Measurements from ENCODE around the gene KLHL30.

KLHL30 gene

GRCh38 chr2:238141541-238142318 lies 3.3 kb downstream of the KLHL30 start:
- Histone ChIP-seq H3K4me3 (ENCODE audit: low read length in 2 of 2) (no peak overlapping the region), H3K9ac (ENCODE audit: low read depth in 1 of 2, low read length in 2 of 2) (peak overlapping the region in 1 of 2 donors; percentile 37)

GRCh38 chr2:238142382-238143205 lies 4.1 kb downstream of the KLHL30 start:
- no peak overlapping the region for H3K27ac ChIP-seq (ENCODE audit: low read depth in 2 of 2, low read length in 2 of 2)

More at GRCh38 chr2:238141541-238142318, 3.3 kb downstream of the KLHL30 start:
- peak overlapping the region in 1 of 2 donors; percentile 28 for H3K27ac ChIP-seq (ENCODE audit: low read depth in 2 of 2, low read length in 2 of 2)
- peaks cover 0 to 5% of the 10 kb centered on the region in 2 donors for H3K27me3 ChIP-seq (ENCODE audit: control insufficient read depth in 2 of 2, insufficient read depth in 2 of 2, low read length in 2 of 2)
- H3K4me1 ChIP-seq (ENCODE audit: control insufficient read depth in 2 of 2, insufficient read depth in 2 of 2, low read length in 2 of 2), result peaks cover 16 to 17% of the 10 kb centered on the region in 2 donors
- no peaks in the 10 kb centered on the region for H3K36me3 ChIP-seq (ENCODE audit: control insufficient read depth in 2 of 2, insufficient read depth in 2 of 2, low read length in 2 of 2)
- no peaks in the 10 kb centered on the region for H3K9me3 ChIP-seq (ENCODE audit: control insufficient read depth in 2 of 2, low read length in 2 of 2)

GRCh38 chr2:238143239-238143951 lies 4.9 kb downstream of the KLHL30 start:
- H3K9me3 ChIP-seq (ENCODE audit: control insufficient read depth in 2 of 2, low read length in 2 of 2), result no peaks in the 10 kb centered on the region
- no peak overlapping the region for H3K9ac ChIP-seq (ENCODE audit: low read depth in 1 of 2, low read length in 2 of 2)
- H3K4me3 ChIP-seq (ENCODE audit: low read length in 2 of 2), result no peak overlapping the region
- peaks cover 0 to 5% of the 10 kb centered on the region in 2 donors for H3K27me3 ChIP-seq (ENCODE audit: control insufficient read depth in 2 of 2, insufficient read depth in 2 of 2, low read length in 2 of 2)
- H3K4me1 ChIP-seq (ENCODE audit: control insufficient read depth in 2 of 2, insufficient read depth in 2 of 2, low read length in 2 of 2), result peaks cover 16 to 17% of the 10 kb centered on the region in 2 donors
- H3K36me3 ChIP-seq (ENCODE audit: control insufficient read depth in 2 of 2, insufficient read depth in 2 of 2, low read length in 2 of 2), result no peaks in the 10 kb centered on the region
- no peak overlapping the region for H3K27ac ChIP-seq (ENCODE audit: low read depth in 2 of 2, low read length in 2 of 2)

More at GRCh38 chr2:238142382-238143205, 4.1 kb downstream of the KLHL30 start:
- no peaks in the 10 kb centered on the region for H3K36me3 ChIP-seq (ENCODE audit: control insufficient read depth in 2 of 2, insufficient read depth in 2 of 2, low read length in 2 of 2)
- H3K4me1 ChIP-seq (ENCODE audit: control insufficient read depth in 2 of 2, insufficient read depth in 2 of 2, low read length in 2 of 2), result peaks cover 16 to 17% of the 10 kb centered on the region in 2 donors
- no peaks in the 10 kb centered on the region for H3K9me3 ChIP-seq (ENCODE audit: control insufficient read depth in 2 of 2, low read length in 2 of 2)
- H3K27me3 ChIP-seq (ENCODE audit: control insufficient read depth in 2 of 2, insufficient read depth in 2 of 2, low read length in 2 of 2), result peaks cover 0 to 5% of the 10 kb centered on the region in 2 donors
- no peak overlapping the region for H3K4me3 ChIP-seq (ENCODE audit: low read length in 2 of 2)
- peak overlapping the region in 1 of 2 donors; percentile 37 for H3K9ac ChIP-seq (ENCODE audit: low read depth in 1 of 2, low read length in 2 of 2)

GRCh38 chr2:238144262-238144661 lies 5.8 kb downstream of the KLHL30 start:
- peaks cover 16 to 17% of the 10 kb centered on the region in 2 donors for H3K4me1 ChIP-seq (ENCODE audit: control insufficient read depth in 2 of 2, insufficient read depth in 2 of 2, low read length in 2 of 2)
- H3K4me3 ChIP-seq (ENCODE audit: low read length in 2 of 2), result no peak overlapping the region
- no peak overlapping the region for H3K27ac ChIP-seq (ENCODE audit: low read depth in 2 of 2, low read length in 2 of 2)
- H3K27me3 ChIP-seq (ENCODE audit: control insufficient read depth in 2 of 2, insufficient read depth in 2 of 2, low read length in 2 of 2), result peaks cover 0 to 5% of the 10 kb centered on the region in 2 donors
- H3K9me3 ChIP-seq (ENCODE audit: control insufficient read depth in 2 of 2, low read length in 2 of 2), result no peaks in the 10 kb centered on the region
- H3K36me3 ChIP-seq (ENCODE audit: control insufficient read depth in 2 of 2, insufficient read depth in 2 of 2, low read length in 2 of 2), result no peaks in the 10 kb centered on the region
- H3K9ac ChIP-seq (ENCODE audit: low read depth in 1 of 2, low read length in 2 of 2), result no peak overlapping the region

GRCh38 chr2:238145046-238145445 lies 6.6 kb downstream of the KLHL30 start:
- Histone ChIP-seq H3K4me1 (ENCODE audit: control insufficient read depth in 2 of 2, insufficient read depth in 2 of 2, low read length in 2 of 2) (peaks cover 15 to 16% of the 10 kb centered on the region in 2 donors), H3K27ac (ENCODE audit: low read depth in 2 of 2, low read length in 2 of 2) (no peak overlapping the region), H3K27me3 (ENCODE audit: control insufficient read depth in 2 of 2, insufficient read depth in 2 of 2, low read length in 2 of 2) (peaks cover 0 to 5% of the 10 kb centered on the region in 2 donors)

GRCh38 chr2:238145851-238146250 lies 7.4 kb downstream of the KLHL30 start:
- no peaks in the 10 kb centered on the region for H3K9me3 ChIP-seq (ENCODE audit: control insufficient read depth in 2 of 2, low read length in 2 of 2)
- H3K4me3 ChIP-seq (ENCODE audit: low read length in 2 of 2), result no peak overlapping the region
- no peak overlapping the region for H3K9ac ChIP-seq (ENCODE audit: low read depth in 1 of 2, low read length in 2 of 2)
- no peak overlapping the region for H3K27ac ChIP-seq (ENCODE audit: low read depth in 2 of 2, low read length in 2 of 2)
- peaks cover 0 to 3% of the 10 kb centered on the region in 2 donors for H3K27me3 ChIP-seq (ENCODE audit: control insufficient read depth in 2 of 2, insufficient read depth in 2 of 2, low read length in 2 of 2)
- no peaks in the 10 kb centered on the region for H3K36me3 ChIP-seq (ENCODE audit: control insufficient read depth in 2 of 2, insufficient read depth in 2 of 2, low read length in 2 of 2)
- H3K4me1 ChIP-seq (ENCODE audit: control insufficient read depth in 2 of 2, insufficient read depth in 2 of 2, low read length in 2 of 2), result peaks cover 15 to 16% of the 10 kb centered on the region in 2 donors

More at GRCh38 chr2:238145046-238145445, 6.6 kb downstream of the KLHL30 start:
- Histone ChIP-seq H3K36me3 (ENCODE audit: control insufficient read depth in 2 of 2, insufficient read depth in 2 of 2, low read length in 2 of 2) (no peaks in the 10 kb centered on the region), H3K9ac (ENCODE audit: low read depth in 1 of 2, low read length in 2 of 2) (no peak overlapping the region), H3K4me3 (ENCODE audit: low read length in 2 of 2) (no peak overlapping the region), H3K9me3 (ENCODE audit: control insufficient read depth in 2 of 2, low read length in 2 of 2) (no peaks in the 10 kb centered on the region)

GRCh38 chr2:238146884-238147544 lies 8.5 kb downstream of the KLHL30 start:
- Histone ChIP-seq H3K9ac (ENCODE audit: low read depth in 1 of 2, low read length in 2 of 2) (no peak overlapping the region), H3K4me1 (ENCODE audit: control insufficient read depth in 2 of 2, insufficient read depth in 2 of 2, low read length in 2 of 2) (peaks cover 5 to 7% of the 10 kb centered on the region in 2 donors)

GRCh38 chr2:238148981-238149380 lies 10.5 kb downstream of the KLHL30 start:
- Histone ChIP-seq H3K9me3 (ENCODE audit: control insufficient read depth in 2 of 2, low read length in 2 of 2) (no peaks in the 10 kb centered on the region), H3K36me3 (ENCODE audit: control insufficient read depth in 2 of 2, insufficient read depth in 2 of 2, low read length in 2 of 2) (no peaks in the 10 kb centered on the region), H3K4me3 (ENCODE audit: low read length in 2 of 2) (no peak overlapping the region), H3K9ac (ENCODE audit: low read depth in 1 of 2, low read length in 2 of 2) (no peak overlapping the region), H3K4me1 (ENCODE audit: control insufficient read depth in 2 of 2, insufficient read depth in 2 of 2, low read length in 2 of 2) (no peaks in the 10 kb centered on the region), H3K27ac (ENCODE audit: low read depth in 2 of 2, low read length in 2 of 2) (no peak overlapping the region), H3K27me3 (ENCODE audit: control insufficient read depth in 2 of 2, insufficient read depth in 2 of 2, low read length in 2 of 2) (no peaks in the 10 kb centered on the region)

More at GRCh38 chr2:238146884-238147544, 8.5 kb downstream of the KLHL30 start:
- H3K36me3 ChIP-seq (ENCODE audit: control insufficient read depth in 2 of 2, insufficient read depth in 2 of 2, low read length in 2 of 2), result no peaks in the 10 kb centered on the region
- H3K27me3 ChIP-seq (ENCODE audit: control insufficient read depth in 2 of 2, insufficient read depth in 2 of 2, low read length in 2 of 2), result peaks cover 0 to 3% of the 10 kb centered on the region in 2 donors
- H3K9me3 ChIP-seq (ENCODE audit: control insufficient read depth in 2 of 2, low read length in 2 of 2), result no peaks in the 10 kb centered on the region
- no peak overlapping the region for H3K27ac ChIP-seq (ENCODE audit: low read depth in 2 of 2, low read length in 2 of 2)
- no peak overlapping the region for H3K4me3 ChIP-seq (ENCODE audit: low read length in 2 of 2)

GRCh38 chr2:238149841-238150572 lies 11.5 kb downstream of the KLHL30 start:
- H3K4me3 ChIP-seq (ENCODE audit: low read length in 2 of 2), result no peak overlapping the region
- H3K27ac ChIP-seq (ENCODE audit: low read depth in 2 of 2, low read length in 2 of 2), result no peak overlapping the region
- H3K27me3 ChIP-seq (ENCODE audit: control insufficient read depth in 2 of 2, insufficient read depth in 2 of 2, low read length in 2 of 2), result no peaks in the 10 kb centered on the region
- no peaks in the 10 kb centered on the region for H3K4me1 ChIP-seq (ENCODE audit: control insufficient read depth in 2 of 2, insufficient read depth in 2 of 2, low read length in 2 of 2)
- no peak overlapping the region for H3K9ac ChIP-seq (ENCODE audit: low read depth in 1 of 2, low read length in 2 of 2)
- no peaks in the 10 kb centered on the region for H3K36me3 ChIP-seq (ENCODE audit: control insufficient read depth in 2 of 2, insufficient read depth in 2 of 2, low read length in 2 of 2)
- H3K9me3 ChIP-seq (ENCODE audit: control insufficient read depth in 2 of 2, low read length in 2 of 2), result no peaks in the 10 kb centered on the region

Data from mucosa of rectum (tissue), 2 donors.